Hematopoietic multipotent progenitor cell treated with erythropoietin and hydrocortisone succinate and interleukin-3 and kit ligand, for 4 days (in vitro differentiated cells): ENCODE data around the gene GBF1.

Experiments used
- DNase-seq: peaks from one replicate; pipeline ENCODE4 v3.0.0-alpha.2; 2015

The GBF1 gene

GRCh38 chr10:102425444-102425843 lies 180.1 kb downstream of the GBF1 start:
- DNase-seq, result no peak

- DNase-seq, result no peak
These were observed 181.5 kb downstream of the GBF1 start for GRCh38 chr10:102426803-102427287.

GRCh38 chr10:102429468-102429867 lies 184.1 kb downstream of the GBF1 start:
- DNase-seq, result no peak

- DNase-seq, result peak; percentile 64
These were observed 186.3 kb downstream of the GBF1 start for GRCh38 chr10:102431452-102432124.
